CD14-positive monocyte (primary cell): Measurements from ENCODE around the gene KCNN3. TPM values are rescaled to one million over a fixed set of nuclear protein-coding genes. Genes with fewer than 3 reads are reported as not detected.
A peak's percentile ranks its signal among the peaks of the same experiment; 100 is the strongest.

Experiments
- DNase-seq, 3 donors: peaks; one replicate each; pipeline ENCODE4 v3.0.0-alpha.2; 2011 to 2022
- H2AFZ ChIP-seq: 2 replicates; pipeline ENCODE4 v1.6.0; 2012; ENCODE audit warnings: mild to moderate bottlenecking, low read depth, low read length, inconsistent platforms; ENCODE audit not compliant: insufficient read depth, poor library complexity, severe bottlenecking
- H3K27ac ChIP-seq, 2 donors: 1 replicate in 1 of 2; 2 replicates in 1 of 2; pipeline ENCODE4 v1.5.1; 2012 to 2013; ENCODE audit warnings: low read length in 2 of 2, control low read depth in 1 of 2, inconsistent platforms in 1 of 2, low read depth in 1 of 2, mild to moderate bottlenecking in 1 of 2
- H3K27me3 ChIP-seq, 2 donors: one replicate each; pipeline versions ENCODE4 v1.6.0 to v1.6.1; 2011 to 2013; ENCODE audit warnings: low read length in 2 of 2; ENCODE audit not compliant: control insufficient read depth in 2 of 2, insufficient read depth in 2 of 2
- H3K36me3 ChIP-seq, 2 donors: replicated peaks in 1 of 2; 1 replicate in 1 of 2; 2 replicates in 1 of 2; pipeline versions ENCODE4 v1.5.1 to v1.6.1; 2012 to 2013; ENCODE audit warnings: low read length in 2 of 2, control low read depth in 1 of 2, inconsistent platforms in 1 of 2, mild to moderate bottlenecking in 1 of 2; ENCODE audit not compliant: insufficient read depth in 2 of 2, control insufficient read depth in 1 of 2
- H3K4me1 ChIP-seq, 2 donors: 1 replicate in 1 of 2; 2 replicates in 1 of 2; pipeline versions ENCODE4 v1.5.1 to v1.6.1; 2012 to 2013; ENCODE audit warnings: low read length in 2 of 2, control low read depth in 1 of 2, inconsistent platforms in 1 of 2, mild to moderate bottlenecking in 1 of 2, moderate library complexity in 1 of 2; ENCODE audit not compliant: insufficient read depth in 2 of 2, control insufficient read depth in 1 of 2
- H3K4me2 ChIP-seq: replicated peaks from 2 replicates; pipeline ENCODE3; 2012; ENCODE audit warnings: low read length, moderate library complexity, mild to moderate bottlenecking; ENCODE audit not compliant: poor library complexity, severe bottlenecking; ENCODE audit errors: extremely low read depth
- H3K4me3 ChIP-seq, 3 experiments: fragments of 200-600 bp in 1 of 3; sonication (generic) in 1 of 3; replicated peaks in 1 of 3; 1 replicate in 2 of 3; 2 replicates in 1 of 3; pipeline ENCODE4 v1.5.1; 2011 to 2013; ENCODE audit warnings: low read length in 3 of 3, mild to moderate bottlenecking in 3 of 3, control low read depth in 2 of 3, low read depth in 2 of 3, inconsistent platforms in 1 of 3, moderate library complexity in 1 of 3
- H3K79me2 ChIP-seq: 2 replicates; pipeline ENCODE4 v1.6.0; 2012; ENCODE audit warnings: mild to moderate bottlenecking, control low read depth, inconsistent platforms, low read length, moderate library complexity; ENCODE audit not compliant: insufficient read depth
- H3K9ac ChIP-seq: 2 replicates; pipeline ENCODE4 v1.6.0; 2017; ENCODE audit warnings: low read length, mild to moderate bottlenecking; ENCODE audit not compliant: insufficient read depth, poor library complexity, severe bottlenecking
- H3K9me3 ChIP-seq, 2 donors: replicated peaks in 1 of 2; 1 replicate in 1 of 2; 2 replicates in 1 of 2; pipeline versions ENCODE4 v1.5.1 to v1.6.1; 2012 to 2013; ENCODE audit warnings: low read length in 2 of 2, control low read depth in 1 of 2; ENCODE audit not compliant: control insufficient read depth in 1 of 2, insufficient read depth in 1 of 2
- H4K20me1 ChIP-seq: 2 replicates; pipeline ENCODE4 v1.6.0; 2012; ENCODE audit warnings: mild to moderate bottlenecking, low read length, control low read depth, moderate library complexity; ENCODE audit not compliant: insufficient read depth
- H3K27ac Mint-ChIP-seq, 7 donors: one replicate each; pipeline ENCODE4 v1.8.0; 2020; ENCODE audit warnings: mild to moderate bottlenecking in 7 of 7, mixed read lengths in 7 of 7, moderate library complexity in 6 of 7, inconsistent platforms in 2 of 7
- H3K27me3 Mint-ChIP-seq, 3 donors: one replicate each; pipeline ENCODE4 v1.8.0; 2021 to 2022; ENCODE audit warnings: low read depth in 3 of 3, mild to moderate bottlenecking in 3 of 3, mixed read lengths in 3 of 3, moderate library complexity in 3 of 3, inconsistent platforms in 1 of 3
- H3K36me3 Mint-ChIP-seq, 2 donors: one replicate each; pipeline ENCODE4 v1.8.0; 2020; ENCODE audit warnings: mixed read lengths in 2 of 2, inconsistent platforms in 1 of 2, mild to moderate bottlenecking in 1 of 2
- H3K4me1 Mint-ChIP-seq: one replicate; pipeline ENCODE4 v1.8.0; 2020; ENCODE audit warnings: mild to moderate bottlenecking, mixed read lengths
- H3K4me3 Mint-ChIP-seq, 2 donors: one replicate each; pipeline ENCODE4 v1.8.0; 2020; ENCODE audit warnings: mild to moderate bottlenecking in 2 of 2, mixed read lengths in 2 of 2, moderate library complexity in 1 of 2
- H3K9me3 Mint-ChIP-seq, 7 donors: one replicate each; pipeline ENCODE4 v1.8.0; 2020 to 2022; ENCODE audit warnings: mixed read lengths in 7 of 7, mild to moderate bottlenecking in 6 of 7, moderate library complexity in 6 of 7, inconsistent platforms in 2 of 7
- WGBS: methylation state at CpG from one replicate; pipeline ENCODE4 v1.1.5; 2013; ENCODE audit warnings: missing lambda C conversion rate; ENCODE audit not compliant: insufficient coverage; 5-methylcytosine and 5-hydroxymethylcytosine counted together
- intact Hi-C, 2 donors: fragments of 100-400 bp; cut with micrococcal nuclease; formaldehyde crosslinking; loops; one replicate each; pipeline versions ENCODE4 v1.15.0 to v1.15.1; 2023
- polyA plus RNA-seq, 3 donors: library from polyadenylated mRNA; depleted of rRNA in 1 of 3; unstranded in 2 of 3; stranded (reverse) in 1 of 3; fragments of 300-500 nt in 2 of 3; fragments of >200 nt in 1 of 3; fragmentation: Illumina TruSeq in 2 of 3; gene quantifications; 1 replicate in 2 of 3; 2 replicates in 1 of 3; pipeline ENCODE4 v1.2.3, GENCODE V29; 2012 to 2021
- TF ChIP-seq, protein P1 (sequence below): fragments of 200-600 bp; IDR thresholded peaks from one replicate; pipeline ENCODE4 v1.8.0; 2022; ENCODE audit warnings: antibody characterized with exemption, mild to moderate bottlenecking

The KCNN3 gene
- polyA plus RNA-seq, 3 donors: not detected

- H3K4me3 Mint-ChIP-seq: no peak overlapping the region
- H3K9me3 ChIP-seq: no peaks in the 10 kb centered on the region
- H3K36me3 Mint-ChIP-seq: no peaks in the 10 kb centered on the region
- no peak overlapping the region for H3K4me3 ChIP-seq
- H3K4me1 Mint-ChIP-seq: no peaks in the 10 kb centered on the region
- intact Hi-C loops: no loop called here
- 98% methylated on average over 5 of the region's 5 CpGs for WGBS
- no peaks in the 10 kb centered on the region for H4K20me1 ChIP-seq
- H3K4me2 ChIP-seq: no peak overlapping the region
- DNase-seq: no peak
- peaks cover 0 to under 1% (median 0%) of the 10 kb centered on the region in 7 donors for H3K9me3 Mint-ChIP-seq
- H3K27ac Mint-ChIP-seq: peak overlapping the region in 1 of 7 donors; percentile 68
- no peaks in the 10 kb centered on the region for H3K79me2 ChIP-seq
- TF ChIP-seq, protein P1, sequence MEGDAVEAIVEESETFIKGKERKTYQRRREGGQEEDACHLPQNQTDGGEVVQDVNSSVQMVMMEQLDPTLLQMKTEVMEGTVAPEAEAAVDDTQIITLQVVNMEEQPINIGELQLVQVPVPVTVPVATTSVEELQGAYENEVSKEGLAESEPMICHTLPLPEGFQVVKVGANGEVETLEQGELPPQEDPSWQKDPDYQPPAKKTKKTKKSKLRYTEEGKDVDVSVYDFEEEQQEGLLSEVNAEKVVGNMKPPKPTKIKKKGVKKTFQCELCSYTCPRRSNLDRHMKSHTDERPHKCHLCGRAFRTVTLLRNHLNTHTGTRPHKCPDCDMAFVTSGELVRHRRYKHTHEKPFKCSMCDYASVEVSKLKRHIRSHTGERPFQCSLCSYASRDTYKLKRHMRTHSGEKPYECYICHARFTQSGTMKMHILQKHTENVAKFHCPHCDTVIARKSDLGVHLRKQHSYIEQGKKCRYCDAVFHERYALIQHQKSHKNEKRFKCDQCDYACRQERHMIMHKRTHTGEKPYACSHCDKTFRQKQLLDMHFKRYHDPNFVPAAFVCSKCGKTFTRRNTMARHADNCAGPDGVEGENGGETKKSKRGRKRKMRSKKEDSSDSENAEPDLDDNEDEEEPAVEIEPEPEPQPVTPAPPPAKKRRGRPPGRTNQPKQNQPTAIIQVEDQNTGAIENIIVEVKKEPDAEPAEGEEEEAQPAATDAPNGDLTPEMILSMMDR: no peak
- H2AFZ ChIP-seq: no peak overlapping the region
- H3K27ac ChIP-seq: no peak overlapping the region
- H3K27me3 Mint-ChIP-seq: peaks cover 0 to 3% (median 2%) of the 10 kb centered on the region in 3 donors
- H3K9ac ChIP-seq: no peak overlapping the region
- H3K27me3 ChIP-seq: no peaks in the 10 kb centered on the region
- no peaks in the 10 kb centered on the region for H3K4me1 ChIP-seq
- no peaks in the 10 kb centered on the region for H3K36me3 ChIP-seq
Measured at GRCh38 chr1:154829062-154829461, 41.0 kb downstream of the KCNN3 start.

GRCh38 chr1:154824179-154825000, 45.7 kb downstream of the KCNN3 start:
- H4K20me1 ChIP-seq: no peaks in the 10 kb centered on the region
- no peak for DNase-seq
- no peak overlapping the region for H3K9ac ChIP-seq
- no peak overlapping the region for H3K4me3 Mint-ChIP-seq
- no peak overlapping the region for H3K27ac Mint-ChIP-seq
- H3K27me3 ChIP-seq: no peaks in the 10 kb centered on the region
- peaks cover 5% of the 10 kb centered on the region for H3K4me1 Mint-ChIP-seq
- no peaks in the 10 kb centered on the region for H3K9me3 Mint-ChIP-seq
- H3K9me3 ChIP-seq: no peaks in the 10 kb centered on the region
- no peak overlapping the region for H3K4me2 ChIP-seq
- no peak overlapping the region for H3K27ac ChIP-seq
- H3K36me3 Mint-ChIP-seq: no peaks in the 10 kb centered on the region
- no peaks in the 10 kb centered on the region for H3K79me2 ChIP-seq
- 100% methylated on average over 1 of the region's 5 CpGs for WGBS
- intact Hi-C loops: no loop called here
- H3K36me3 ChIP-seq: no peaks in the 10 kb centered on the region
- H3K4me1 ChIP-seq: no peaks in the 10 kb centered on the region
- H3K27me3 Mint-ChIP-seq: peaks cover 1 to 2% (median 1%) of the 10 kb centered on the region in 3 donors
- TF ChIP-seq, protein P1: no peak
- H3K4me3 ChIP-seq: no peak overlapping the region
- no peak overlapping the region for H2AFZ ChIP-seq
